Endothelial cell of umbilical vein (primary cell): Measurements from ENCODE around the gene PPM1N. TPM values are rescaled to one million over a fixed set of nuclear protein-coding genes. Genes with fewer than 3 reads are reported as not detected.

Experiments used
- BruUV-seq: library from RNA; stranded (reverse); fragments of 400-500 nt; replicated peaks from 2 replicates; lab custom pipeline; 2021; lab: Mats Ljungman, UMichigan
- CTCF ChIA-PET: fragments of 300-600, 350-600 bp; sonication (Branson Sonifier 250); formaldehyde crosslinking; loops from one replicate; lab custom pipeline; 2021; ENCODE audit warnings: antibody characterized with exemption, inconsistent platforms; lab: Charles Lee
- POLR2A ChIA-PET: fragments of 300-600, 350-600 bp; sonication (Branson Sonifier 250); formaldehyde crosslinking; loops from one replicate; lab custom pipeline; 2021; ENCODE audit warnings: antibody characterized with exemption, inconsistent platforms; lab: Charles Lee
- DNase-seq: peaks from one replicate; pipeline ENCODE4 v3.0.0-alpha.2; 2011; ENCODE audit warnings: low read depth, low spot score
- FAIRE-seq: peaks from 2 replicates; lab custom pipeline; 2011; peaks lifted over from hg19 to GRCh38; lab: Jason Lieb, UNC
- H2AFZ ChIP-seq: 2 replicates; pipeline ENCODE4 v1.6.0; 2012; ENCODE audit warnings: low read depth, low read length, control low read depth, inconsistent platforms
- H3K27ac ChIP-seq: 2 replicates; pipeline ENCODE4 v1.5.1; 2011; ENCODE audit warnings: low read depth, mild to moderate bottlenecking, control low read depth, low read length, moderate library complexity; ENCODE audit not compliant: insufficient read depth
- H3K27me3 ChIP-seq, 2 experiments: 2 replicates each; pipeline versions ENCODE4 v1.6.0 to v1.6.1; 2011; ENCODE audit warnings: low read length in 2 of 2, mixed read lengths in 1 of 2; ENCODE audit not compliant: control insufficient read depth in 2 of 2, insufficient read depth in 2 of 2
- H3K36me3 ChIP-seq, 2 experiments: 2 replicates in 1 of 2; 3 replicates in 1 of 2; pipeline ENCODE4 v1.5.1; 2011; ENCODE audit warnings: low read length in 2 of 2, mild to moderate bottlenecking in 1 of 2, moderate library complexity in 1 of 2; ENCODE audit not compliant: control insufficient read depth in 2 of 2, insufficient read depth in 2 of 2; ENCODE audit errors: extremely low read depth in 1 of 2
- H3K4me1 ChIP-seq: 3 replicates; pipeline ENCODE4 v1.5.1; 2011; ENCODE audit warnings: mild to moderate bottlenecking, low read length; ENCODE audit not compliant: control insufficient read depth, insufficient read depth; ENCODE audit errors: extremely low read depth
- H3K4me2 ChIP-seq: 2 replicates; pipeline ENCODE4 v1.6.1; 2011; ENCODE audit warnings: low read length, control low read depth, mixed read lengths; ENCODE audit not compliant: insufficient read depth
- H3K4me3 ChIP-seq, 3 experiments: fragments of 200-600 bp in 1 of 3; sonication (generic), shearing (Covaris generic) in 1 of 3; replicated peaks in 1 of 3; 2 replicates each; pipeline ENCODE4 v1.5.1; 2011 to 2016; ENCODE audit warnings: control low read depth in 3 of 3, low read length in 3 of 3, mild to moderate bottlenecking in 2 of 3, inconsistent platforms in 1 of 3, low read depth in 1 of 3, moderate library complexity in 1 of 3; ENCODE audit not compliant: insufficient read depth in 1 of 3
- H3K79me2 ChIP-seq: 2 replicates; pipeline ENCODE4 v1.6.0; 2012; ENCODE audit warnings: low read length, inconsistent platforms; ENCODE audit not compliant: control insufficient read depth, insufficient read depth
- H3K9ac ChIP-seq: replicated peaks from 2 replicates; pipeline ENCODE3; 2011; ENCODE audit warnings: low read length, control low read depth; ENCODE audit not compliant: insufficient read depth; ENCODE audit errors: extremely low read depth
- H3K9me1 ChIP-seq: replicated peaks from 3 replicates; pipeline ENCODE4 v1.6.0; 2011; ENCODE audit warnings: mild to moderate bottlenecking, low read length; ENCODE audit not compliant: control insufficient read depth, insufficient read depth; ENCODE audit errors: extremely low read depth
- H3K9me3 ChIP-seq: replicated peaks from 2 replicates; pipeline ENCODE4 v1.5.1; 2012; ENCODE audit warnings: low read length, inconsistent platforms; ENCODE audit not compliant: control insufficient read depth, insufficient read depth
- H4K20me1 ChIP-seq: replicated peaks from 2 replicates; pipeline ENCODE3; 2011; ENCODE audit warnings: mild to moderate bottlenecking, low read length; ENCODE audit not compliant: control insufficient read depth, insufficient read depth; ENCODE audit errors: extremely low read depth
- GATA2 ChIP-seq: IDR thresholded peaks from 2 replicates; pipeline ENCODE4 v1.7.0; 2011; ENCODE audit warnings: low read depth, mild to moderate bottlenecking, moderate library complexity, mixed read lengths, low read length; ENCODE audit not compliant: insufficient read length, insufficient read depth
- JUN ChIP-seq: IDR thresholded peaks from 2 replicates; pipeline ENCODE4 v1.6.1; 2011; ENCODE audit warnings: borderline replicate concordance, low read depth; ENCODE audit not compliant: insufficient read length, insufficient read depth
- MAX ChIP-seq: IDR thresholded peaks from 2 replicates; pipeline ENCODE4 v1.6.1; 2011; ENCODE audit not compliant: insufficient read depth, insufficient read length
- POLR2A ChIP-seq: IDR thresholded peaks from 2 replicates; pipeline ENCODE4 v1.6.1; 2012; ENCODE audit warnings: low read depth, mild to moderate bottlenecking, control low read depth, low read length
- dilution Hi-C: fragments of 300-500 bp; cut with MboI; formaldehyde crosslinking; loops from one replicate; pipeline ENCODE4 v1.15.0; 2019; ENCODE audit warnings: low sequenced_read_pairs; ENCODE audit not compliant: extremely low pct_ligation_motif_present
- intact Hi-C: fragments of 100-400 bp; cut with micrococcal nuclease; formaldehyde crosslinking; loops from one replicate; pipeline ENCODE4 v1.10.0; 2022
- polyA plus RNA-seq, 4 experiments: library from polyadenylated mRNA; depleted of rRNA in 3 of 4; stranded (reverse) in 3 of 4; unstranded in 1 of 4; fragments of >200 nt; gene quantifications; 2 replicates each; pipeline versions ENCODE4 v1.2.1 to v1.2.3, GENCODE V29; 2011 to 2012; ENCODE audit warnings: missing spikeins in 1 of 4
- total RNA-seq: library from RNA; stranded (reverse); gene quantifications from 2 replicates; pipeline ENCODE4 v1.2.3, GENCODE V29; 2021
- TF ChIP-seq, protein P1 (sequence below), 2 donors: IDR thresholded peaks; 1 replicate in 1 of 2; 2 replicates in 1 of 2; pipeline ENCODE4 v1.5.1; 2011; ENCODE audit warnings: low read length in 2 of 2, mild to moderate bottlenecking in 2 of 2, moderate library complexity in 2 of 2, control low read depth in 1 of 2, inconsistent platforms in 1 of 2, low read depth in 1 of 2; ENCODE audit not compliant: insufficient read depth in 1 of 2; ENCODE audit errors: extremely low read depth in 1 of 2

The PPM1N gene
- total and polyA plus RNA-seq, 2 donors (not counting 3 experiments of a cell fraction or from before 2014, with no cell fraction given): 0.40 to 0.48 TPM

DNA sequence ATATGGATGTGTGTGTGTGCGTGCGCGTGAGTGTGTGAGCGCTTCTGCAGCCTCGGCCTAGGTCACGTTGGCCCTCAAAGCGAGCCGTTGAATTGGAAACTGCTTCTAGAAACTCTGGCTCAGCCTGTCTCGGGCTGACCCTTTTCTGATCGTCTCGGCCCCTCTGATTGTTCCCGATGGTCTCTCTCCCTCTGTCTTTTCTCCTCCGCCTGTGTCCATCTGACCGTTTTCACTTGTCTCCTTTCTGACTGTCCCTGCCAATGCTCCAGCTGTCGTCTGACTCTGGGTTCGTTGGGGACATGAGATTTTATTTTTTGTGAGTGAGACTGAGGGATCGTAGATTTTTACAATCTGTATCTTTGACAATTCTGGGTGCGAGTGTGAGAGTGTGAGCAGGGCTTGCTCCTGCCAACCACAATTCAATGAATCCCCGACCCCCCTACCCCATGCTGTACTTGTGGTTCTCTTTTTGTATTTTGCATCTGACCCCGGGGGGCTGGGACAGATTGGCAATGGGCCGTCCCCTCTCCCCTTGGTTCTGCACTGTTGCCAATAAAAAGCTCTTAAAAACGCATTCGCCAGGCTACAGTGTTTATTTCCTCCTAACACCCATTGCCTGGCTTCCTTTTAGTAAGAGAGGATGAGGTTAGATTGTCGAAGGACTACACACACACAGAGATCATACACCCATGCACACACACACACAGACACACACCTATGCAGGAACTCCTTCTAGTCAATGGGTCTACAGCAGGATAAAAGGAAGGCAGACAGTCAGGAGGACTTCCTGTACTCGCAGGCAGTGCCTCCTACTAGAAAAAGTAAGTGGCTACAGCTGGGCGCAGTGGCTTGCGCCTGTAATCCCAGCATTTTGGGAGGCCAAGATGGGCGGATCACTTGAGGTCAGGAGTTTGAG lies 23.4 kb upstream of the PPM1N start:
- no peaks in the 10 kb centered on the region for H3K79me2 ChIP-seq
- H2AFZ ChIP-seq: no peak overlapping the region
- POLR2A ChIA-PET: no interaction called here
- CTCF ChIA-PET: interaction anchor here (1.4 to 9.3 kb wide), 2 partner anchors 13 to 35 kb away, joined by 3 to 891 read pairs; no protein-coding TSS in a partner anchor
- no peak overlapping the region for H3K4me2 ChIP-seq
- dilution Hi-C loops (no loop called here), intact Hi-C loops (no loop called here)
- no peak overlapping the region for H3K4me3 ChIP-seq
- H3K9ac ChIP-seq: no peak overlapping the region
- peaks cover 6% of the 10 kb centered on the region for H3K4me1 ChIP-seq
- H3K36me3 ChIP-seq: no peaks in the 10 kb centered on the region
- DNase-seq: no peak
- FAIRE-seq: no peak
- TF ChIP-seq GATA2 (no peak), MAX (no peak), JUN (no peak), POLR2A (no peak)
- TF ChIP-seq, protein P1, sequence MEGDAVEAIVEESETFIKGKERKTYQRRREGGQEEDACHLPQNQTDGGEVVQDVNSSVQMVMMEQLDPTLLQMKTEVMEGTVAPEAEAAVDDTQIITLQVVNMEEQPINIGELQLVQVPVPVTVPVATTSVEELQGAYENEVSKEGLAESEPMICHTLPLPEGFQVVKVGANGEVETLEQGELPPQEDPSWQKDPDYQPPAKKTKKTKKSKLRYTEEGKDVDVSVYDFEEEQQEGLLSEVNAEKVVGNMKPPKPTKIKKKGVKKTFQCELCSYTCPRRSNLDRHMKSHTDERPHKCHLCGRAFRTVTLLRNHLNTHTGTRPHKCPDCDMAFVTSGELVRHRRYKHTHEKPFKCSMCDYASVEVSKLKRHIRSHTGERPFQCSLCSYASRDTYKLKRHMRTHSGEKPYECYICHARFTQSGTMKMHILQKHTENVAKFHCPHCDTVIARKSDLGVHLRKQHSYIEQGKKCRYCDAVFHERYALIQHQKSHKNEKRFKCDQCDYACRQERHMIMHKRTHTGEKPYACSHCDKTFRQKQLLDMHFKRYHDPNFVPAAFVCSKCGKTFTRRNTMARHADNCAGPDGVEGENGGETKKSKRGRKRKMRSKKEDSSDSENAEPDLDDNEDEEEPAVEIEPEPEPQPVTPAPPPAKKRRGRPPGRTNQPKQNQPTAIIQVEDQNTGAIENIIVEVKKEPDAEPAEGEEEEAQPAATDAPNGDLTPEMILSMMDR (IDR thresholded peaks at IDR 0.05; ENCODE audit: extremely low read depth in 1 of 2, insufficient read depth in 1 of 2, low read depth in 1 of 2, low read length in 2 of 2): no peak
- no TSS peak for BruUV-seq
- H3K9me3 ChIP-seq: no peaks in the 10 kb centered on the region
- no peak overlapping the region for H3K27ac ChIP-seq
- H3K9me1 ChIP-seq: no peaks in the 10 kb centered on the region
- no peaks in the 10 kb centered on the region for H4K20me1 ChIP-seq
- H3K27me3 ChIP-seq: no peaks in the 10 kb centered on the region
